HL-60/S4 (cell line): Measurements from ENCODE around the gene NUP42.
"Not testable (repeated sequence)": the region's sequence is repeated elsewhere in the genome, so short reads cannot be mapped to it uniquely, and the experiment has no call there.

ENCODE experiments used
- in situ Hi-C: fragments of 300-500 bp; cut with MboI; formaldehyde crosslinking; loops from 2 replicates; pipeline ENCODE4 v1.14.3; 2022; ENCODE audit warnings: low sequenced_read_pairs

NUP42 gene

GRCh38 chr7:23200331-23200730 lies 18.5 kb downstream of the NUP42 start:
- in situ Hi-C loops, result no loop called here

- in situ Hi-C loops, result no loop called here
Measured at GRCh38 chr7:23204241-23204640, 22.4 kb downstream of the NUP42 start.

- in situ Hi-C loops, result no loop called here
Measured at GRCh38 chr7:23205577-23205908, 23.7 kb downstream of the NUP42 start.

GRCh38 chr7:23205909-23206767 lies 24.3 kb downstream of the NUP42 start:
- in situ Hi-C loops, result no loop called here

GRCh38 chr7:23207021-23207420 lies 25.2 kb downstream of the NUP42 start:
- in situ Hi-C loops, result no loop called here

- in situ Hi-C loops, result no loop called here
Measured at GRCh38 chr7:23207884-23208283, 26.0 kb downstream of the NUP42 start.

GRCh38 chr7:23208316-23208715 lies 26.5 kb downstream of the NUP42 start:
- in situ Hi-C loops, result no loop called here

- in situ Hi-C loops, result no loop called here
Measured at GRCh38 chr7:23210506-23210905, 28.7 kb downstream of the NUP42 start.

- in situ Hi-C loops, result no loop called here
Measured at GRCh38 chr7:23211589-23211988, 29.7 kb downstream of the NUP42 start.

GRCh38 chr7:23212395-23212794 lies 30.5 kb downstream of the NUP42 start:
- in situ Hi-C loops, result no loop called here

GRCh38 chr7:23212841-23213240 lies 31.0 kb downstream of the NUP42 start:
- in situ Hi-C loops, result no loop called here

GRCh38 chr7:23213755-23214154 lies 31.9 kb downstream of the NUP42 start:
- in situ Hi-C loops, result no loop called here

- in situ Hi-C loops, result no loop called here
Measured at GRCh38 chr7:23214423-23214822, 32.6 kb downstream of the NUP42 start.

GRCh38 chr7:23214938-23215337 lies 33.1 kb downstream of the NUP42 start:
- in situ Hi-C loops, result no loop called here

- in situ Hi-C loops, result no loop called here
Measured at GRCh38 chr7:23216021-23216420, 34.2 kb downstream of the NUP42 start.

- in situ Hi-C loops, result no loop called here
Measured at GRCh38 chr7:23218196-23218595, 36.3 kb downstream of the NUP42 start.

GRCh38 chr7:23220690-23221305 lies 39.0 kb downstream of the NUP42 start:
- in situ Hi-C loops, result no loop called here

GRCh38 chr7:23222439-23223030 lies 40.7 kb downstream of the NUP42 start:
- in situ Hi-C loops, result no loop called here

- in situ Hi-C loops, result not testable (repeated sequence)
Measured at GRCh38 chr7:23224364-23224763, 42.5 kb downstream of the NUP42 start.

GRCh38 chr7:23226844-23227450 lies 45.1 kb downstream of the NUP42 start:
- in situ Hi-C loops, result no loop called here

- in situ Hi-C loops, result no loop called here
Measured at GRCh38 chr7:23228412-23228811, 46.6 kb downstream of the NUP42 start.

- in situ Hi-C loops, result no loop called here
Measured at GRCh38 chr7:23230641-23231101, 48.8 kb downstream of the NUP42 start.
